Loucy (cell line): ENCODE results near the gene IFITM10.
A peak's percentile ranks its signal among the peaks of the same experiment; 100 is the strongest.

Experiments
- H2AFZ ChIP-seq: fragments of 200-600 bp; sonication (generic); 2 replicates; pipeline ENCODE4 v1.6.0; 2016; ENCODE audit warnings: antibody characterized with exemption, mild to moderate bottlenecking, low read length, moderate library complexity
- H3F3A ChIP-seq: fragments of 200-600 bp; 2 replicates; pipeline ENCODE4 v1.6.0; 2016; ENCODE audit warnings: antibody characterized with exemption, low read depth, mild to moderate bottlenecking
- H3K27me3 ChIP-seq: fragments of 200-600 bp; sonication (generic); 2 replicates; pipeline ENCODE4 v1.6.1; 2014; ENCODE audit warnings: low read length, mild to moderate bottlenecking; ENCODE audit not compliant: insufficient read depth, poor library complexity, severe bottlenecking
- H3K36me3 ChIP-seq: fragments of 200-600 bp; sonication (generic); 2 replicates; pipeline ENCODE4 v1.6.1; 2016; ENCODE audit warnings: low read length; ENCODE audit not compliant: insufficient read depth
- H3K4me1 ChIP-seq: fragments of 200-600 bp; sonication (generic); 2 replicates; pipeline ENCODE4 v1.5.1; 2014; ENCODE audit warnings: low read length, mild to moderate bottlenecking; ENCODE audit not compliant: insufficient read depth, poor library complexity, severe bottlenecking
- H3K4me2 ChIP-seq: fragments of 200-600 bp; sonication (generic); 2 replicates; pipeline ENCODE4 v1.6.0; 2014; ENCODE audit warnings: antibody characterized with exemption, low read length, low read depth, mild to moderate bottlenecking; ENCODE audit not compliant: poor library complexity, severe bottlenecking
- H3K4me3 ChIP-seq: fragments of 200-600 bp; sonication (generic); 2 replicates; pipeline ENCODE4 v1.5.1; 2014; ENCODE audit warnings: low read length, mild to moderate bottlenecking, mixed read lengths; ENCODE audit not compliant: poor library complexity, severe bottlenecking
- H3K79me2 ChIP-seq: fragments of 200-600 bp; sonication (generic); 2 replicates; pipeline ENCODE4 v1.6.1; 2014; ENCODE audit warnings: low read length; ENCODE audit not compliant: insufficient read depth
- H3K9ac ChIP-seq: fragments of 200-600 bp; sonication (generic); 2 replicates; pipeline ENCODE4 v1.6.0; 2014; ENCODE audit warnings: mild to moderate bottlenecking, low read depth, low read length, moderate library complexity; ENCODE audit not compliant: poor library complexity, severe bottlenecking
- H3K9me2 ChIP-seq: fragments of 200-600 bp; sonication (generic); replicated peaks from 2 replicates; pipeline ENCODE4 v1.6.1; 2016; ENCODE audit warnings: low read depth, low read length, mixed read lengths
- H3K9me3 ChIP-seq: fragments of 200-600 bp; sonication (generic); 2 replicates; pipeline ENCODE4 v1.6.1; 2014; ENCODE audit warnings: mild to moderate bottlenecking, antibody characterized with exemption, low read length, low read depth; ENCODE audit not compliant: insufficient read depth
- H4K20me1 ChIP-seq: fragments of 200-600 bp; sonication (generic); 2 replicates; pipeline ENCODE4 v1.6.0; 2014; ENCODE audit warnings: antibody characterized with exemption, low read length, mild to moderate bottlenecking; ENCODE audit not compliant: insufficient read depth, poor library complexity, severe bottlenecking
- EZH2phosphoT487 ChIP-seq: fragments of 200-600 bp; IDR thresholded peaks from 2 replicates; pipeline ENCODE4 v1.6.1; 2018; ENCODE audit warnings: antibody characterized with exemption, mild to moderate bottlenecking, moderate library complexity, borderline replicate concordance
- TF ChIP-seq, protein P1 (sequence below): fragments of 200-600 bp; sonication (generic); conservative IDR thresholded peaks from 2 replicates; pipeline ENCODE4 v1.5.1; 2014; ENCODE audit warnings: mild to moderate bottlenecking, antibody characterized with exemption, low read length

IFITM10 gene

DNA sequence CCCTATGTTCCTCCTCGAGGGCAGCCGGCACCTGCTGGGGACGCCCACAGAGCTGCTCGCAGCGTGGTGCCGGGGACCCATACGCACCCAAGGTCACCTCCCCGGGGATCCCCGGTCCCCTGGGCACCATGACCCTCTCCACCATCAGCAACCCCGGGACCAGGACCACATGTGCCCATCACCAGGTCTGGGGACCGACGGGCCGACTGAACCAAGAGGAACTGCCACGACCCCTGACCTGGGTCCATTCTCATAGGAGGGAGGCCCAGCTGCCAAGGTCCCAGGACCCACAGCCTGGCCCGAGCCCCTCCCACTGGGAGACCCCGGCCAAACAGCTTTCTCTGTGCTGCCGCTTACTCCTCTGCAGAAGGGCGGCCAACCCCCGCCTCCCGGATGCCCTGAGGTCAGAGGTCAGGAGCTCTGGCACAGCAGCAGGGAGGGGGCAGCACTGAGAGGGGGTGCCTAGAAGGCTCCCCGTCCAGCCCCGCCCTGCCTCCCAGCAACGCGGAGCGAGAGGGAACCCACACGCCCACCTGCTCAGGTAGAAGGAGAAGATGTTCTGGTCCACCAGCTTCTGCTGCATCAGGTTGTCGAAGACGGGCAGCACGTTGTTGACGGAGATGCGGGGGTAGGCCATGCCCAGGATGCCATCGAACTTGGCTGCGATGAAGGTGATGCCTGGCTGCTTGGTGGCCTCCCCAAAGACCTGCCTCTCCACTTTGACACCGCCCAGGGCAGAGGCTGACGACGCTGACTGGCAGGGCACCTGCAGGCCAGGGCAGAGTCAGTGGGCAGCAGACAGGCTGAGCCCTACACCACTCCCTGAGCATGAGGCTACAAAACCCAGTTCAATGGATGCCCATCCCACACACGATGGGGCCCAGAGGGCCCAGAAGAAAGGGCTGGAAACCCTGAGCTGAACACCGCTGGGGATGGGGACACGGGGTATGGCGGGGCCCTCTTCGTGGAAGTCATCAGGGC is 6.7 kb upstream of the IFITM10 start:
- Histone ChIP-seq H3K36me3 (no peaks in the 10 kb centered on the region; the same call in 1 of the 2 replicates), H3K9ac (peak overlapping the region; percentile 99), H3K9me2 (no peaks in the 10 kb centered on the region), H4K20me1 (peaks cover 1% of the 10 kb centered on the region), H3F3A (peaks cover 7% of the 10 kb centered on the region; the same call in 1 of the 2 replicates), H3K9me3 (no peaks in the 10 kb centered on the region), H3K27me3 (no peaks in the 10 kb centered on the region), H3K4me3 (peak overlapping the region; percentile 95), H3K4me1 (peaks cover 95% of the 10 kb centered on the region), H3K4me2 (peak overlapping the region; percentile 100), H3K79me2 (peaks cover 93% of the 10 kb centered on the region), H2AFZ (no peak overlapping the region)
- TF ChIP-seq EZH2phosphoT487 = no peak
- TF ChIP-seq, protein P1, sequence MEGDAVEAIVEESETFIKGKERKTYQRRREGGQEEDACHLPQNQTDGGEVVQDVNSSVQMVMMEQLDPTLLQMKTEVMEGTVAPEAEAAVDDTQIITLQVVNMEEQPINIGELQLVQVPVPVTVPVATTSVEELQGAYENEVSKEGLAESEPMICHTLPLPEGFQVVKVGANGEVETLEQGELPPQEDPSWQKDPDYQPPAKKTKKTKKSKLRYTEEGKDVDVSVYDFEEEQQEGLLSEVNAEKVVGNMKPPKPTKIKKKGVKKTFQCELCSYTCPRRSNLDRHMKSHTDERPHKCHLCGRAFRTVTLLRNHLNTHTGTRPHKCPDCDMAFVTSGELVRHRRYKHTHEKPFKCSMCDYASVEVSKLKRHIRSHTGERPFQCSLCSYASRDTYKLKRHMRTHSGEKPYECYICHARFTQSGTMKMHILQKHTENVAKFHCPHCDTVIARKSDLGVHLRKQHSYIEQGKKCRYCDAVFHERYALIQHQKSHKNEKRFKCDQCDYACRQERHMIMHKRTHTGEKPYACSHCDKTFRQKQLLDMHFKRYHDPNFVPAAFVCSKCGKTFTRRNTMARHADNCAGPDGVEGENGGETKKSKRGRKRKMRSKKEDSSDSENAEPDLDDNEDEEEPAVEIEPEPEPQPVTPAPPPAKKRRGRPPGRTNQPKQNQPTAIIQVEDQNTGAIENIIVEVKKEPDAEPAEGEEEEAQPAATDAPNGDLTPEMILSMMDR = no peak

- H3K36me3 ChIP-seq = no peaks in the 10 kb centered on the region; the same call in 1 of the 2 replicates
Measured at GRCh38 chr11:1755692-1756561, 5.5 kb upstream of the IFITM10 start.

GRCh38 chr11:1755344-1755691 is 4.9 kb upstream of the IFITM10 start:
- no peaks in the 10 kb centered on the region; the same call in 1 of the 2 replicates for H3K36me3 ChIP-seq
- H3K9ac ChIP-seq = peak overlapping the region; percentile 99
- TF ChIP-seq, protein P1 = no peak
- no peak for TF ChIP-seq EZH2phosphoT487
- peak overlapping the region; percentile 95 for H3K4me3 ChIP-seq
- no peaks in the 10 kb centered on the region for H3K27me3 ChIP-seq
- peak overlapping the region; percentile 100 for H3K4me2 ChIP-seq
- H3K4me1 ChIP-seq = peaks cover 97% of the 10 kb centered on the region
- H4K20me1 ChIP-seq = no peaks in the 10 kb centered on the region
- no peak overlapping the region for H2AFZ ChIP-seq
- no peaks in the 10 kb centered on the region for H3K9me2 ChIP-seq
- H3K79me2 ChIP-seq = peaks cover 77% of the 10 kb centered on the region
- no peaks in the 10 kb centered on the region for H3K9me3 ChIP-seq
- peaks cover 10% of the 10 kb centered on the region; the same call in 1 of the 2 replicates for H3F3A ChIP-seq

More at GRCh38 chr11:1755692-1756561, 5.5 kb upstream of the IFITM10 start:
- TF ChIP-seq EZH2phosphoT487 = no peak
- TF ChIP-seq, protein P1 = no peak
- peaks cover 10% of the 10 kb centered on the region; the same call in 1 of the 2 replicates for H3F3A ChIP-seq
- peak overlapping the region; percentile 99 for H3K9ac ChIP-seq
- no peaks in the 10 kb centered on the region for H3K9me3 ChIP-seq
- peaks cover 97% of the 10 kb centered on the region for H3K4me1 ChIP-seq
- peak overlapping the region; percentile 100 for H3K4me2 ChIP-seq
- peaks cover 83% of the 10 kb centered on the region for H3K79me2 ChIP-seq
- no peak overlapping the region for H2AFZ ChIP-seq
- no peaks in the 10 kb centered on the region for H3K27me3 ChIP-seq
- H4K20me1 ChIP-seq = no peaks in the 10 kb centered on the region
- no peaks in the 10 kb centered on the region for H3K9me2 ChIP-seq
- peak overlapping the region; percentile 95 for H3K4me3 ChIP-seq
